Endothelial cell of umbilical vein (primary cell): ENCODE measurements around the gene POLR3G. TPM values are rescaled to one million over a fixed set of nuclear protein-coding genes. Genes with fewer than 3 reads are reported as not detected.

Experiments
- BruUV-seq: library from RNA; stranded (reverse); fragments of 400-500 nt; replicated peaks from 2 replicates; lab custom pipeline; 2021; lab: Mats Ljungman, UMichigan
- CTCF ChIA-PET: fragments of 300-600, 350-600 bp; sonication (Branson Sonifier 250); formaldehyde crosslinking; loops from one replicate; lab custom pipeline; 2021; ENCODE audit warnings: antibody characterized with exemption, inconsistent platforms; lab: Charles Lee
- POLR2A ChIA-PET: fragments of 300-600, 350-600 bp; sonication (Branson Sonifier 250); formaldehyde crosslinking; loops from one replicate; lab custom pipeline; 2021; ENCODE audit warnings: antibody characterized with exemption, inconsistent platforms; lab: Charles Lee
- DNase-seq: peaks from one replicate; pipeline ENCODE4 v3.0.0-alpha.2; 2011; ENCODE audit warnings: low read depth, low spot score
- FAIRE-seq: peaks from 2 replicates; lab custom pipeline; 2011; peaks lifted over from hg19 to GRCh38; lab: Jason Lieb, UNC
- H2AFZ ChIP-seq: 2 replicates; pipeline ENCODE4 v1.6.0; 2012; ENCODE audit warnings: low read depth, low read length, control low read depth, inconsistent platforms
- H3K27ac ChIP-seq: 2 replicates; pipeline ENCODE4 v1.5.1; 2011; ENCODE audit warnings: low read depth, mild to moderate bottlenecking, control low read depth, low read length, moderate library complexity; ENCODE audit not compliant: insufficient read depth
- H3K27me3 ChIP-seq, 2 experiments: 2 replicates each; pipeline versions ENCODE4 v1.6.0 to v1.6.1; 2011; ENCODE audit warnings: low read length in 2 of 2, mixed read lengths in 1 of 2; ENCODE audit not compliant: control insufficient read depth in 2 of 2, insufficient read depth in 2 of 2
- H3K36me3 ChIP-seq, 2 experiments: 2 replicates in 1 of 2; 3 replicates in 1 of 2; pipeline ENCODE4 v1.5.1; 2011; ENCODE audit warnings: low read length in 2 of 2, mild to moderate bottlenecking in 1 of 2, moderate library complexity in 1 of 2; ENCODE audit not compliant: control insufficient read depth in 2 of 2, insufficient read depth in 2 of 2; ENCODE audit errors: extremely low read depth in 1 of 2
- H3K4me1 ChIP-seq: 3 replicates; pipeline ENCODE4 v1.5.1; 2011; ENCODE audit warnings: mild to moderate bottlenecking, low read length; ENCODE audit not compliant: control insufficient read depth, insufficient read depth; ENCODE audit errors: extremely low read depth
- H3K4me2 ChIP-seq: 2 replicates; pipeline ENCODE4 v1.6.1; 2011; ENCODE audit warnings: low read length, control low read depth, mixed read lengths; ENCODE audit not compliant: insufficient read depth
- H3K4me3 ChIP-seq, 3 experiments: fragments of 200-600 bp in 1 of 3; sonication (generic), shearing (Covaris generic) in 1 of 3; replicated peaks in 1 of 3; 2 replicates each; pipeline ENCODE4 v1.5.1; 2011 to 2016; ENCODE audit warnings: control low read depth in 3 of 3, low read length in 3 of 3, mild to moderate bottlenecking in 2 of 3, inconsistent platforms in 1 of 3, low read depth in 1 of 3, moderate library complexity in 1 of 3; ENCODE audit not compliant: insufficient read depth in 1 of 3
- H3K79me2 ChIP-seq: 2 replicates; pipeline ENCODE4 v1.6.0; 2012; ENCODE audit warnings: low read length, inconsistent platforms; ENCODE audit not compliant: control insufficient read depth, insufficient read depth
- H3K9ac ChIP-seq: replicated peaks from 2 replicates; pipeline ENCODE3; 2011; ENCODE audit warnings: low read length, control low read depth; ENCODE audit not compliant: insufficient read depth; ENCODE audit errors: extremely low read depth
- H3K9me1 ChIP-seq: replicated peaks from 3 replicates; pipeline ENCODE4 v1.6.0; 2011; ENCODE audit warnings: mild to moderate bottlenecking, low read length; ENCODE audit not compliant: control insufficient read depth, insufficient read depth; ENCODE audit errors: extremely low read depth
- H3K9me3 ChIP-seq: replicated peaks from 2 replicates; pipeline ENCODE4 v1.5.1; 2012; ENCODE audit warnings: low read length, inconsistent platforms; ENCODE audit not compliant: control insufficient read depth, insufficient read depth
- H4K20me1 ChIP-seq: replicated peaks from 2 replicates; pipeline ENCODE3; 2011; ENCODE audit warnings: mild to moderate bottlenecking, low read length; ENCODE audit not compliant: control insufficient read depth, insufficient read depth; ENCODE audit errors: extremely low read depth
- CTCF ChIP-seq, 2 donors: IDR thresholded peaks; 1 replicate in 1 of 2; 2 replicates in 1 of 2; pipeline ENCODE4 v1.5.1; 2011; ENCODE audit warnings: low read length in 2 of 2, mild to moderate bottlenecking in 2 of 2, moderate library complexity in 2 of 2, control low read depth in 1 of 2, inconsistent platforms in 1 of 2, low read depth in 1 of 2; ENCODE audit not compliant: insufficient read depth in 1 of 2; ENCODE audit errors: extremely low read depth in 1 of 2
- EZH2 ChIP-seq: IDR thresholded peaks from 2 replicates; pipeline ENCODE4 v1.6.1; 2012; ENCODE audit warnings: borderline replicate concordance, low read depth, mild to moderate bottlenecking, moderate library complexity, low read length, inconsistent platforms; ENCODE audit not compliant: severe bottlenecking
- FOS ChIP-seq: IDR thresholded peaks from 2 replicates; pipeline ENCODE4 v1.6.1; 2011; ENCODE audit warnings: mild to moderate bottlenecking, low read length, moderate library complexity, borderline replicate concordance; ENCODE audit not compliant: insufficient read depth
- GATA2 ChIP-seq: IDR thresholded peaks from 2 replicates; pipeline ENCODE4 v1.7.0; 2011; ENCODE audit warnings: low read depth, mild to moderate bottlenecking, moderate library complexity, mixed read lengths, low read length; ENCODE audit not compliant: insufficient read length, insufficient read depth
- JUN ChIP-seq: IDR thresholded peaks from 2 replicates; pipeline ENCODE4 v1.6.1; 2011; ENCODE audit warnings: borderline replicate concordance, low read depth; ENCODE audit not compliant: insufficient read length, insufficient read depth
- MAX ChIP-seq: IDR thresholded peaks from 2 replicates; pipeline ENCODE4 v1.6.1; 2011; ENCODE audit not compliant: insufficient read depth, insufficient read length
- MYC ChIP-seq: IDR thresholded peaks from one replicate; pipeline ENCODE4 v1.6.1; 2011; ENCODE audit warnings: mild to moderate bottlenecking, low read depth, low read length
- POLR2A ChIP-seq: IDR thresholded peaks from 2 replicates; pipeline ENCODE4 v1.6.1; 2012; ENCODE audit warnings: low read depth, mild to moderate bottlenecking, control low read depth, low read length
- POLR2AphosphoS5 ChIP-seq: IDR thresholded peaks from 2 replicates; pipeline ENCODE4 v1.6.1; 2012; ENCODE audit warnings: low read depth, mild to moderate bottlenecking, control low read depth, low read length, moderate library complexity; ENCODE audit not compliant: insufficient read depth
- dilution Hi-C: fragments of 300-500 bp; cut with MboI; formaldehyde crosslinking; loops from one replicate; pipeline ENCODE4 v1.15.0; 2019; ENCODE audit warnings: low sequenced_read_pairs; ENCODE audit not compliant: extremely low pct_ligation_motif_present
- intact Hi-C: fragments of 100-400 bp; cut with micrococcal nuclease; formaldehyde crosslinking; loops from one replicate; pipeline ENCODE4 v1.10.0; 2022
- polyA plus RNA-seq, 4 experiments: library from polyadenylated mRNA; depleted of rRNA in 3 of 4; stranded (reverse) in 3 of 4; unstranded in 1 of 4; fragments of >200 nt; gene quantifications; 2 replicates each; pipeline versions ENCODE4 v1.2.1 to v1.2.3, GENCODE V29; 2011 to 2012; ENCODE audit warnings: missing spikeins in 1 of 4
- total RNA-seq: library from RNA; stranded (reverse); gene quantifications from 2 replicates; pipeline ENCODE4 v1.2.3, GENCODE V29; 2021

Gene POLR3G
- total and polyA plus RNA-seq, 2 donors (not counting 3 experiments of a cell fraction or from before 2014, with no cell fraction given): 15.0 to 15.7 TPM

GRCh38 chr5:90480699-90481098, 6.0 kb downstream of the POLR3G start:
- H3K4me2 ChIP-seq: no peak overlapping the region
- no peaks in the 10 kb centered on the region for H3K36me3 ChIP-seq
- H3K27ac ChIP-seq: no peak overlapping the region
- TF ChIP-seq MAX (no peak), JUN (no peak), POLR2AphosphoS5 (no peak), MYC (no peak), EZH2 (no peak), FOS (no peak), POLR2A (no peak), CTCF (IDR thresholded peaks at IDR 0.05; ENCODE audit: extremely low read depth in 1 of 2, insufficient read depth in 1 of 2, low read depth in 1 of 2, low read length in 2 of 2) (no peak), GATA2 (no peak)
- ChIA-PET CTCF (no interaction called here), POLR2A (no interaction called here)
- no TSS peak for BruUV-seq
- H3K79me2 ChIP-seq: peaks cover 35% of the 10 kb centered on the region
- H3K27me3 ChIP-seq: no peaks in the 10 kb centered on the region
- H2AFZ ChIP-seq: no peak overlapping the region
- intact Hi-C loops (no loop called here), dilution Hi-C loops (no loop called here)
- H3K4me1 ChIP-seq: peaks cover 2% of the 10 kb centered on the region
- H3K9me1 ChIP-seq: no peaks in the 10 kb centered on the region
- FAIRE-seq (no peak), DNase-seq (no peak)
- no peak overlapping the region for H3K4me3 ChIP-seq
- no peaks in the 10 kb centered on the region for H3K9me3 ChIP-seq
- no peak overlapping the region for H3K9ac ChIP-seq
- no peaks in the 10 kb centered on the region for H4K20me1 ChIP-seq
